ENCODE data around the gene HOMER3. TPM values are rescaled to one million over a fixed set of nuclear protein-coding genes. Genes with fewer than 3 reads are reported as not detected.

Gene HOMER3
- total and polyA plus RNA-seq, 9 donors, result 7.8 to 29.2 (median 18.6) TPM

DNA sequence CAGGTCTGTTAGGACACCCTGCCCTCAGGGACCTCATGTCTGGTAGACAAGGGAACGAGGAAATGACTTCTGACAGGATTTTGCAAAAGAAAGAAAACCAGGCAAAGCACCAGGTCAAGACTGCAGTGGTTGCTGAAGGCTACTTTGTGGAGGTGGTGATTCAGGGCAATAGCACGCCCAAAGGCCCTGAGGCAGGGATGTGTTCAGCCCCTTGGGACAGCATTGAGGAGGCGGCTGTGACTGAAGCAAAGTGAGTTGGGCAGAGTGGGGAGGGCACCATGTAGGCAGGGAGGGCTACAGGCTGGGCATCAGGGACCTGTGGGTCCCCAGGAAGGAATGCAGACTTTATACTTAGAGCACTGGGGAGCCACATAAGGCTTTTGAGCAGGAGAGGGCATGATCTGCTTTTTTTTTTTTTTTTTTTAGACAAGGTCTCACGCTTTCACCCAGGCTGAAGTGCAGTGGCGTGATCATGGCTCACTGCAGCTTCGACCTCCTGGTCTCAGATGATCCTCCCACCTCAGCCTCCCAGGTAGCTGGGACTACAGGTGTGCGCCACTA lies 10.8 kb upstream of the HOMER3 start:
- Histone ChIP-seq H3K9me3 (no peaks in the 10 kb centered on the region), H3K27ac (no peak overlapping the region), H3K4me1 (ENCODE audit: insufficient read depth) (no peaks in the 10 kb centered on the region), H3K27me3 (no peaks in the 10 kb centered on the region), H3K36me3 (no peaks in the 10 kb centered on the region), H3K4me3 (no peak overlapping the region)
- WGBS, 3 donors, result 89 to 92% (median 91%) methylated on average over 7 of the region's 7 CpGs
- intact Hi-C loops (cut with DNase I), result no loop called here
- TF ChIP-seq POLR2A (IDR thresholded peaks at IDR 0.05) (no peak), EP300 (IDR thresholded peaks at IDR 0.05) (no peak)
- TF ChIP-seq, protein P1, sequence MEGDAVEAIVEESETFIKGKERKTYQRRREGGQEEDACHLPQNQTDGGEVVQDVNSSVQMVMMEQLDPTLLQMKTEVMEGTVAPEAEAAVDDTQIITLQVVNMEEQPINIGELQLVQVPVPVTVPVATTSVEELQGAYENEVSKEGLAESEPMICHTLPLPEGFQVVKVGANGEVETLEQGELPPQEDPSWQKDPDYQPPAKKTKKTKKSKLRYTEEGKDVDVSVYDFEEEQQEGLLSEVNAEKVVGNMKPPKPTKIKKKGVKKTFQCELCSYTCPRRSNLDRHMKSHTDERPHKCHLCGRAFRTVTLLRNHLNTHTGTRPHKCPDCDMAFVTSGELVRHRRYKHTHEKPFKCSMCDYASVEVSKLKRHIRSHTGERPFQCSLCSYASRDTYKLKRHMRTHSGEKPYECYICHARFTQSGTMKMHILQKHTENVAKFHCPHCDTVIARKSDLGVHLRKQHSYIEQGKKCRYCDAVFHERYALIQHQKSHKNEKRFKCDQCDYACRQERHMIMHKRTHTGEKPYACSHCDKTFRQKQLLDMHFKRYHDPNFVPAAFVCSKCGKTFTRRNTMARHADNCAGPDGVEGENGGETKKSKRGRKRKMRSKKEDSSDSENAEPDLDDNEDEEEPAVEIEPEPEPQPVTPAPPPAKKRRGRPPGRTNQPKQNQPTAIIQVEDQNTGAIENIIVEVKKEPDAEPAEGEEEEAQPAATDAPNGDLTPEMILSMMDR (IDR thresholded peaks at IDR 0.05), result no peak
- no peak for DNase-seq

DNA sequence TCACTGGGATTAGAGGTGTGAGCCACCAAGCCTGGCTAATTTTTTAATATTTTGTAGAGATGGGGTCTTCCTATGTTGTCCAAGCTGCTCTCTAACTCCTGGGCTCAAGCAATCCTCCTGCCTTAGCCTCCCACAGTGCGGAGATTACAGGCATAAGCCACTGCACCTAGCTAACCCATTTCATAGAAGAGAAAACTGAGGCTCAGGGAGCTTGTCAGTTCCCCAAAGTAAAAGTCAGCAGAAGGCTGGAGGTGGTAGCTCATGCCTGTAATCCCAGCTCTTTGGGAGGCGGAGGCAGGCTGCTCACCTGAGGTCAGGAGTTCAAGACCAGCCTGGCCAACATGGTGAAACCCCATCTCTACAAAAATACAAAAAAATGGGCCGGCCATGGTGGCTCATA lies 8.8 kb upstream of the HOMER3 start:
- 85 to 100% (median 89%) methylated on average over 3 of the region's 3 CpGs for WGBS, 3 donors
- Histone ChIP-seq H3K27ac (no peak overlapping the region), H3K4me1 (ENCODE audit: insufficient read depth) (no peaks in the 10 kb centered on the region), H3K4me3 (no peak overlapping the region), H3K36me3 (no peaks in the 10 kb centered on the region), H3K9me3 (no peaks in the 10 kb centered on the region), H3K27me3 (no peaks in the 10 kb centered on the region)
- TF ChIP-seq POLR2A (IDR thresholded peaks at IDR 0.05), result no peak
- TF ChIP-seq, protein P1 (IDR thresholded peaks at IDR 0.05), result no peak
- TF ChIP-seq EP300 (IDR thresholded peaks at IDR 0.05), result no peak
- no peak for DNase-seq
- intact Hi-C loops (cut with DNase I), result loop anchor here in 1 of 4 donors (10.0 kb wide), 1 partner anchor 85 kb away; no protein-coding TSS in a partner anchor

- TF ChIP-seq POLR2A (IDR thresholded peaks at IDR 0.05) (no peak), EP300 (IDR thresholded peaks at IDR 0.05) (no peak)
- TF ChIP-seq, protein P1 (IDR thresholded peaks at IDR 0.05), result no peak
- Histone ChIP-seq H3K4me3 (no peak overlapping the region), H3K4me1 (ENCODE audit: insufficient read depth) (no peaks in the 10 kb centered on the region), H3K27me3 (no peaks in the 10 kb centered on the region), H3K9me3 (no peaks in the 10 kb centered on the region), H3K27ac (no peak overlapping the region), H3K36me3 (no peaks in the 10 kb centered on the region)
- WGBS, 3 donors, result 78 to 89% (median 80%) methylated on average over 5 of the region's 5 CpGs
- intact Hi-C loops (cut with DNase I), result loop anchor here in 1 of 4 donors (10.0 kb wide), 1 partner anchor 84 kb away; no protein-coding TSS in a partner anchor
- DNase-seq, result no peak
These were observed 7.9 kb upstream of the HOMER3 start for GRCh38 chr19:18948976-18949356.

- Histone ChIP-seq H3K4me1 (ENCODE audit: insufficient read depth) (no peaks in the 10 kb centered on the region), H3K4me3 (no peak overlapping the region), H3K9me3 (no peaks in the 10 kb centered on the region), H3K27me3 (no peaks in the 10 kb centered on the region), H3K36me3 (no peaks in the 10 kb centered on the region), H3K27ac (no peak overlapping the region)
- intact Hi-C loops (cut with DNase I), result loop anchor here in 1 of 4 donors (10.0 kb wide), 1 partner anchor 84 kb away; no protein-coding TSS in a partner anchor
- TF ChIP-seq POLR2A (IDR thresholded peaks at IDR 0.05), result no peak
- TF ChIP-seq, protein P1 (IDR thresholded peaks at IDR 0.05), result no peak
- TF ChIP-seq EP300 (IDR thresholded peaks at IDR 0.05), result no peak
- 46 to 61% (median 54%) methylated on average over 15 of the region's 15 CpGs for WGBS, 3 donors
- no peak for DNase-seq
These were observed 7.3 kb upstream of the HOMER3 start for GRCh38 chr19:18948075-18948975.

Measured in ovary (tissue), 9 donors.